ENCODE data around the gene NDRG4.

NDRG4 gene

GRCh38 chr16:58495521-58496331, 4.2 kb upstream of the NDRG4 start:
- DNase-seq = no peak

DNA sequence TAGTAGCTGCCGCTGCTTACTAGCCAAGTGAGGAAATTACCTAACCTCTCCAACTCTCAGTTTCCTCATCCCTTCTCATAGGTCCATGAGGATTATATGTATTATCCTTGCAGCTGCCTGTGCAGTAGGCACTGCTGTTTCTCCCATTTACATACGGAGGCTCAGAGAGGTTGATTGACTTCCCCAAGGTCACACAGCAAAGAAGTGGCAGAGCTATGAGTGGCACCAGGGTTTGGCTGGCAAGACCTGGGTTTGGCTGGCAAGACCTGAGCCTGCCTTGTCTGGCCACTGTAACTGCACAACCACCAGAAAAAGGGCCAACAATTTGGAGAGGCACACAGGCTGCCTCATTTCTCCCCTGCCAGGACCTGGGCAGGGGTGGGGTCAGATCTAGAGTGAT, 2.5 kb upstream of the NDRG4 start:
- no peak for DNase-seq

DNA sequence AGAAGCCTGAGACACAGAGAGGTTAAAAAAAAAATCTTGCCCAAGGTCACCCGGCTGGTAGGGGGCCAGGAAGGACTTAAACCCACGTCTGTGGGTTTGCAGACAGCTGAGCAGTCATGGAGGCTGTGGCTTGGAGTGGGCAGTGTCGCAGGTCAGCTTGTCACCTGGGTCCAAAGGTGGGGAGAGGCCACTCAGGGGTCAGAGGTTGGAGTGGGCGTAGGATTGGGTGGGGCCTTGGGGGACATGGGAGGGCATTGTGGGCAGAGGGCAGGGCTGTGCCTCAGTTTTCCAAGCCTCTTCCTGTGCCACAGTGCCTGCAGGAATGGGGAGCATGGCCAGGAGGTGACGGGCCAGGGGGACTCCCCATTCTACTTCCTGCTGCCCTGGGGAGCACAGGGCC, 2.0 kb upstream of the NDRG4 start:
- DNase-seq = no peak

- DNase-seq = no peak
These were observed 1.4 kb upstream of the NDRG4 start for GRCh38 chr16:58498341-58499091.

DNA sequence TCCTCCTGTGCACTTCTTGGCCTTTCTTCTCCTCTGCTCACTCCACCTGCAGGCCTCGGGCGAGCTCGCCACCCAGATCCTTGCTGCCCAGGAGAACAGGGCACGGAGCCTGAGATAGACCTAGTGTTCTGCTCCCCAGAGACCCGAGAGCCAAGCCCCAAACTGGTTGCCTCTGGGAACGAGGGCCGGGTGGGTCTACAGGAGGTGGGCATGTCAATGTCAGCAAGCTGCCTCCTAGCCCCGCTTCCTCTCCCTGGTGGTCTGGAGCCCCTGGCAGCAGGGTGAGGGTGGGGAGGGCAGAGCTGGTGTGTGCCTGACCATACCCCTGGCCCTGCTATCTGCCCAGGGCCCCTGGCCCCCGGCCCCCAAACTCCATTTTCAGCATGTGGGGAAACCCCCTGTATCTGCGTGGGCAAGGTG, 841 bp upstream of the NDRG4 start:
- no peak for DNase-seq

DNA sequence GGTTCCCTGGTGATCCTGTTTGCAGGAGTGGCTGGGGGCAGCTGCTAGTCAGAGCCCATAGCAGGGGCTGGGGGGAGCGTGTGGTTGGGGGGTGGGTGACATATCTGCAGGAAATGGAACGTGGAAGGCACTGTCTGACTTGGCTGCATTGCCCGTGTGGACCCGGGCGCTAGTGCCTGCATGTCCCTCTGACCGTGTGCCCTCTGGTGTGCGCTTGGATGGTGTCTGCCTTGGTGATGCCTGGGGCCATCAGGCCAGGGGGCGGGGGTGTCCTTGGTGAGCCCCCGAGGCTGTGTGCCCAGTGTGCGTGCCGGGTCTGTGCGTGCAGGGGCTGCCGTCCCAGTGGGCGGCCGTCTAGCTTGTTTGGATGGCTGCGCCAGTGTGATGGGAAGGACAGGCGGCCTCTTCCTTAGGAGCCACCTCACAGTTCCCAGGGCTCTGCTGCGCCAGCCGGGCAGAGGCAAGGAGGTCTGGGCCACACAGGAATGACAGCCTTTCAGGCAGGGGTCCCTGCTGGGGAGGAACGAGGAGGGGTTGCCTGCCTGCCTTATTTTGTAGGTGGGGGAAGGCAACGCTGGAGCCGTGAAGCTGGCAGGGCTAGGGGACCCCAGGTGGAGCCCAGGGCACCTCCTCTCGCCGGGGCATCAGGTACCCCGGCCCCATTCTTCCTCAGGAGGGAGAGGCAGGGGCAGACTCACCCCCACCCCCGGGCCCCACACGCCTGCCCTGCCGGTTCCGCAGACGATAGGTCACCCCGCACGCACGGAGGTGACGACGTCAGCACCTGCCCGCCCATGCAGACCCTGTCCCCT, 693 bp downstream of the NDRG4 start:
- DNase-seq = peak; percentile 27

DNA sequence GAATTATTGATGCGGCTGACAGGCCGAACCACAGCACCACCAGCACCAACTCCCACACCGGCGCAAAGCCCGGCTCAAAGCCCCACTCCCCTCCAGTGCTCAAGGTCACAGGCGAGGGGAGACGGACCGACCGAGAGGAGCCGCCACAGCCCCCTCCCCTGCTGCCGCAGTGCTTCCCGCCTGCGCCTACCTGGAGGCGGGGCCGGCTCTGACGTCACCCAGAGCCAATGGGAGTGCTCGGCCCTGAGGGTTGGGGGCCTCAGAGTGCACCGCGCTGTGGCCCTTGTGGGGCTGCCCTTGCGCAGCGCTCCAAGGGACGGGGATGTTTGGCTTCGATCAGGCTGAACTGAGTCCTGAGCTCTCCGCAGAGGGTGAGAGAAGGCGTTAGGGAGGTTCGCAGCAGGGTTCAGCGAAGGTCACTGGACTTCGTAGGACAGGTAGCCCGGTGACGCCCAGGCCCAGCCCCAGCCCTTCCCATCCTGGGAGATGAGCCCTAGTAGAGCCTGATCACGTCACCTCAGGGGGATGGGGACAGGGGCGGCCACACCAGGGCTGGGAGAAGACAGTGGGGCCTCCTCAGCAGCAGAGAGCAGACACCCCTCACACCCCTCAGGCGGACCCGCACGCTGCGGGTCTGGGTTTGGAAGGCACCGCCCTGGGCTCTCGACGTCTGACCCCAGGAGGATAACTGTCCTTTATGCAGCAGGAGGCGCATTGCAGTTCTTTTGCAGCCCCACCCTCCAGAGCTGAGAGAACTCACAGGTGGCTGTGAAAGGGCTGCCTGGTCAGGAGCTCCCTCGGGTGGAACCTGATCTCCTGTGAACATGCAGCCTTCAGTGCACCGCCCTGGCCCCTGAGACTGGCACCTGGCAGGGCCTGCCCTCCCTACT, 1.5 kb downstream of the NDRG4 start:
- peak; percentile 70 for DNase-seq

- DNase-seq = no peak
These were observed 2.4 kb downstream of the NDRG4 start for GRCh38 chr16:58502217-58502921.

DNA sequence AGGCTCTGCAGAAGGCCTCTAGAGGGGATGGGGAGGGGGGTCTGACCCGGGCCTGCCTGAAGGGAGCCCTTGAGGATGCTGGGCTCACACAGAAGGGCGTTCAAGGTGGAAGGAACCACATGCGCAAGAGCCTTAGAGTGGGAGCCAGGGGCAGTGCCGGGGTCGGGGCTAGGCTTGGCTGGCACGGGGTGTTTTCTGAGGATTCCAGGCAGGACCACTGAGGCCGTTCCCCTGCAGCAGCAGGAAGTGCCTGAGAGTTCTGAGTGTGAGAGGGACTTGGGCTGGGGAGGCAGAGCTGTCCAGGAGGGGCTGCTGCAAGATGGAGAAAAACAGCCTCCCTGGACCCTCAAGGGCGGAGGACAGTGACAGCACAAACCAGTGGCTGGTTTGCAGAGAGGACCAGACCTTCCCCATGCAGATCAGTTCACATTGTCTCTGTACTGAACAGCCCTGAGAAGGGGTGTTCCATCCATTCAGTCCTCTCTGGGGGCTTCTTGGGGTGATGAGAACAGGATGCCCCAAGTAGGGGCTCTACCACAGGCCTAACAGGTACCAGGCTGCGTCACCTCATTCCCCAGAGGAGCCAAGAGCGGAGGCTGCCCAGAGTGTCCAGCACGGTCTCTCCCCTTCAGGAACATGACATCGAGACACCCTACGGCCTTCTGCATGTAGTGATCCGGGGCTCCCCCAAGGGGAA, 3.4 kb downstream of the NDRG4 start:
- no peak for DNase-seq

- DNase-seq = no peak
These were observed 4.1 kb downstream of the NDRG4 start for GRCh38 chr16:58503863-58504688.

DNA sequence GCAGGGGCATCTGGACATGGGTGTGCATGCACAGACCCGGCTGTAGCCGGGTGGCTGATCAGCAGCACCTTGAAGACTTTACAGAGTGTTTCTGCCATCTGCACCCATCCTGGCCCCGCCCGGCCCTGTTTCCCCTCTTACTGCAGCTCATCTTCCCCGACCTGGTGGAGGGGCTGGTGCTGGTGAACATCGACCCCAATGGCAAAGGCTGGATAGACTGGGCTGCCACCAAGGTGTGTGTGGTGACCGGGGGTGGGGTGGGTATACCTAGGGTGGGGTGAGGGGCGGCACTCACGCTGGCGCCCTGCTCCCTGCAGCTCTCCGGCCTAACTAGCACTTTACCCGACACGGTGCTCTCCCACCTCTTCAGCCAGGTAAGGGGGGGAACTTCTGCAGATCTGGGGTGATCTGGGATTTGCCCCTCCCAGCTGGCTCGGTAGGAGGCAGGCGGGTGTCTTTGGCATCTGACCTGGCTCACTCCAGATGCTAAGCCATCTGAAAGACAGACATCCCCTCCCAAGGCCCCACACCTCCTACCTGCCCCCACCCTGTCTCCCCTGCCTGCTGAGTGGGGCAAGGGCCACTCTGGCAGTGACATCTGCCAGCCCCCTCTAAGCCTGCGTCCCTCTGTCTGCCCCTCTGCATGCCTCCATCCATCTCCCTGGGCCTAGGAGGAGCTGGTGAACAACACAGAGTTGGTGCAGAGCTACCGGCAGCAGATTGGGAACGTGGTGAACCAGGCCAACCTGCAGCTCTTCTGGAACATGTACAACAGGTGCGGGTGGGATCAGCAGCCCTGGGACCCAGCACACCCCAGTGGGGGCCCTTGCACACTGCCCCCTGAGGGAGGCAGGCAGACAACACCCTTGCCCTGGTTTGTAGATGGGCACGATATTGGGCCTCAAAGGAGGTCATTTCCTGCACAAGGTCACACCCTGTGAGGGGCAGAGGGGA, 6.6 kb downstream of the NDRG4 start:
- no peak for DNase-seq

DNA sequence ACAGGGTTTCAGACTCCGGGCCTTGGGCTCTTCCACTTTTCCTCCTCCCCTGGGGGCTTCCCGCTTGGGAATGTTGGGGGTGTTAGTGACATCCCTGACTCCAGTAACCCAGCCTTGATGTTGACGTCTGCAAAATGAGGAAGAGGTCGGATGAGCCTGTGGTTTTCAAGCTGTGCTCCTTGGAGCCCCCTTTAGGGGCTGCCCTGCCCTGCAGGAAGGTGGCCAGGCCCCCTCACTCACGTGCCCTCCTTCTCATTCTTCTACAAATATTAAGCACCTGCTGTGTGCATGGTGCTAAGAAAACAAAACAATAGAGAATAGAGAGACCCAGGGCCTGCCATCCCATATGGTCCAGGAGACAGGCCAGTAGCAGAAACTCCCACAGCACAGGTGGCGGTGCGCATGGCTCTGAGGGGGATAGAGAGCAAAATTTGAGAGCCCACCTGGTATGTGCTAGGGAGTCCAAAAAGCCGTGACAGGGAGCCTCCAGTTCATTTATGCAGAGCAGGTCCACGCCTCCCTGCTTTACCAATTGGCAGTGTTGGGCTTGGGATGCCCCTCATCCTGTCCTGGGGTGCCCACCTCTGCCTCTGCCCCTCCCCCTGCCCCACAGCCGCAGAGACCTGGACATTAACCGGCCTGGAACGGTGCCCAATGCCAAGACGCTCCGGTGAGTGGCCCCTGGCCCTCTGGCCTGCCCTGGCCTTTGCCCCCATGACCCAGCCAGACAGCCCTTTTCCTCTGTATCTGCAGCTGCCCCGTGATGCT, 7.4 kb downstream of the NDRG4 start:
- no peak for DNase-seq

- no peak for DNase-seq
These were observed 8.2 kb downstream of the NDRG4 start for GRCh38 chr16:58507963-58508670.

DNA sequence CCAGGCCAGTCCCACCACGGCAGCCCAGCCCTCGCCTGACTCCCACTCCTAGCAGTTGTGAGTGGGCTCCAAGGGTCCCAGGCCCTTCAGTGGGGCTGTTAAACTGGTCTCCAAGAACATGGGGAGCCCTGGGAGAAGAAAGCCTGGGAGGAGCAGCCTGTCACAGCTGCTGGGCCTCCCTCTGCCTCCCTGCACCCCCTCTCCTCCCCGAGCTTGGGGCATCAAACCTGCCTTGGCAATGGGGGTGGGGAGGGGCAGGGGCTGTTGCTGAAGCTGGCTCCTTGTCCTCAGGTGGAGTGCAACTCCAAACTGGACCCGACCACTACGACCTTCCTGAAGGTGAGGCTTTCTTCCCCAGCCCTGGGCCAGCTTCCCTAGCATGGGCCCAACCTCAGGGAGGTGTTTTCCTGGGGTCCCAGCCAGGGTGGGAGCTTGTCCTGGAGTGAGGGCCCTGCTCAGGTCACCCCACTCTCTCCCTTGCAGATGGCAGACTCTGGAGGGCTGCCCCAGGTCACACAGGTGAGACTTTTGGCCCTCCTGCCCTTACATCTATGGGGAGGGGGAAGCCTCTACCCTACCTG, 8.8 kb downstream of the NDRG4 start:
- no peak for DNase-seq

- DNase-seq = no peak
These were observed 9.5 kb downstream of the NDRG4 start for GRCh38 chr16:58509256-58510096.

Measured in NCI-H1436 (cell line).